ENCODE data around the gene COL4A6. TPM values are rescaled to one million over a fixed set of nuclear protein-coding genes. Genes with fewer than 3 reads are reported as not detected.

COL4A6 gene
- total and polyA plus RNA-seq, 2 of the 8 experiments (the other 6 are each of a cell fraction or from before 2014, with no cell fraction given) = 5.9 to 11.8 TPM

DNA sequence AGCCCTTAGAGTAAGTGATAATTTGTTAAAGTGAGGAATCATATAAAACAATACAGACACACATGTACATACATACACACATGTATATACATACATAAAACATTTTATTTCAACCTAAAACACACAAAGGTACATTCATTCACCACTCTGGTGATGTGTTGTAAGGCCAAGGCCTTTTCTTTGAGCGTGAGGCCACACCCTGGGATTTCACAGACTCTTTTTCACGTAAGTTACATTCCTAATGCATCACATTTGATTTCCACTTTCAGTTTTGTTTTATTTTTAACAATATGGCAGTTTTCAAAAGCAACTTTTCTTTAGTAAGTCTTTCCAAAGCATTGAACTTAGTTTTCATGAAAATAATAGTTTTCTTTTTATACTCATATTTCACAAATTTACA lies 170.7 kb downstream of the COL4A6 start:
- Histone ChIP-seq H3K4me1 (replicated peaks in 1 of 4; ENCODE audit: control insufficient read depth in 3 of 4, insufficient read depth in 4 of 4, low read length in 3 of 4) (no peaks in the 10 kb centered on the region), H3K56ac (replicated peaks; ENCODE audit: insufficient read length, low read depth, low read length) (no peak overlapping the region), H2BK120ac (replicated peaks; ENCODE audit: low read depth, low read length) (no peak overlapping the region), H4K5ac (ENCODE audit: insufficient read length, low read depth, low read length) (no peak overlapping the region), H3K4me2 (ENCODE audit: insufficient read depth in 1 of 2, low read depth in 2 of 2, low read length in 2 of 2) (no peak overlapping the region), H3K23me2 (ENCODE audit: low read depth, low read length) (no peaks in the 10 kb centered on the region), H3K36me3 (ENCODE audit: control insufficient read depth in 2 of 4, insufficient read depth in 4 of 4, low read length in 3 of 4) (no peaks in the 10 kb centered on the region), H2BK20ac (ENCODE audit: low read length) (no peak overlapping the region), H2BK12ac (ENCODE audit: low read depth, low read length) (no peak overlapping the region), H3K23ac (ENCODE audit: insufficient read length) (no peak overlapping the region), H2AFZ (ENCODE audit: low read length) (no peak overlapping the region), H3K79me1 (ENCODE audit: low read depth, low read length) (no peaks in the 10 kb centered on the region), H2AK5ac (ENCODE audit: low read depth, low read length) (no peak overlapping the region), H3K4ac (replicated peaks; ENCODE audit: insufficient read length, low read depth, low read length) (no peak overlapping the region), H2BK15ac (ENCODE audit: low read length) (no peak overlapping the region), H3K9me3 (ENCODE audit: insufficient read depth in 2 of 2, low read depth in 1 of 2, low read length in 1 of 2) (no peaks in the 10 kb centered on the region), H3K18ac (ENCODE audit: extremely low read depth, low read length) (no peak overlapping the region), H2BK5ac (ENCODE audit: low read depth, low read length) (no peak overlapping the region), H4K91ac (replicated peaks; ENCODE audit: insufficient read length, low read length) (no peak overlapping the region), H4K20me1 (replicated peaks in 1 of 2; ENCODE audit: control insufficient read depth in 1 of 2, insufficient read depth in 2 of 2, low read length in 2 of 2) (no peaks in the 10 kb centered on the region), H3K27ac (ENCODE audit: low read depth, low read length) (no peak overlapping the region), H3K79me2 (ENCODE audit: control insufficient read depth in 1 of 2, insufficient read depth in 2 of 2, low read length in 2 of 2) (no peaks in the 10 kb centered on the region), H4K8ac (ENCODE audit: extremely low read depth, insufficient read depth, low read length) (no peak overlapping the region), H3K9ac (replicated peaks in 1 of 4; ENCODE audit: extremely low read depth in 1 of 4, low read depth in 3 of 4, low read length in 3 of 4) (no peak overlapping the region), H3K27me3 (replicated peaks in 1 of 4; ENCODE audit: control insufficient read depth in 3 of 4, extremely low read depth in 1 of 4, insufficient read depth in 3 of 4, low read length in 3 of 4) (no peaks in the 10 kb centered on the region), H3K4me3 (ENCODE audit: extremely low read depth in 1 of 4, insufficient read depth in 2 of 4, low read depth in 3 of 4, low read length in 4 of 4) (no peak overlapping the region), H3K14ac (ENCODE audit: insufficient read length) (no peak overlapping the region)
- 39% methylated on average over 2 of the region's 2 CpGs; no CpG with 5 or more reads in 1 of the 2 experiments for WGBS, 2 experiments (ENCODE audit: extremely low coverage in 1 of 2, insufficient coverage in 1 of 2, insufficient read length in 1 of 2, insufficient replicate concordance in 2 of 2, low coverage in 1 of 2, low lambda C conversion rate in 2 of 2, missing lambda C conversion rate in 1 of 2)
- POLR2A ChIA-PET (ENCODE audit: partially characterized antibody) = no interaction called here
- CTCF ChIA-PET (ENCODE audit: partially characterized antibody) = interaction anchor here (0.8 to 1.3 kb wide), 2 partner anchors 21 to 37 kb away, joined by 3 read pairs; no protein-coding TSS in a partner anchor
- DNase-seq (ENCODE audit: low read depth in 1 of 2, low spot score in 2 of 2) (no peak), FAIRE-seq (no peak)
- TF ChIP-seq, protein P1, sequence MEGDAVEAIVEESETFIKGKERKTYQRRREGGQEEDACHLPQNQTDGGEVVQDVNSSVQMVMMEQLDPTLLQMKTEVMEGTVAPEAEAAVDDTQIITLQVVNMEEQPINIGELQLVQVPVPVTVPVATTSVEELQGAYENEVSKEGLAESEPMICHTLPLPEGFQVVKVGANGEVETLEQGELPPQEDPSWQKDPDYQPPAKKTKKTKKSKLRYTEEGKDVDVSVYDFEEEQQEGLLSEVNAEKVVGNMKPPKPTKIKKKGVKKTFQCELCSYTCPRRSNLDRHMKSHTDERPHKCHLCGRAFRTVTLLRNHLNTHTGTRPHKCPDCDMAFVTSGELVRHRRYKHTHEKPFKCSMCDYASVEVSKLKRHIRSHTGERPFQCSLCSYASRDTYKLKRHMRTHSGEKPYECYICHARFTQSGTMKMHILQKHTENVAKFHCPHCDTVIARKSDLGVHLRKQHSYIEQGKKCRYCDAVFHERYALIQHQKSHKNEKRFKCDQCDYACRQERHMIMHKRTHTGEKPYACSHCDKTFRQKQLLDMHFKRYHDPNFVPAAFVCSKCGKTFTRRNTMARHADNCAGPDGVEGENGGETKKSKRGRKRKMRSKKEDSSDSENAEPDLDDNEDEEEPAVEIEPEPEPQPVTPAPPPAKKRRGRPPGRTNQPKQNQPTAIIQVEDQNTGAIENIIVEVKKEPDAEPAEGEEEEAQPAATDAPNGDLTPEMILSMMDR (IDR thresholded peaks at IDR 0.05; ENCODE audit: control extremely low read depth in 1 of 3, insufficient read depth in 1 of 3, low read depth in 1 of 3, low read length in 3 of 3) = no peak
- TF ChIP-seq BRCA1 (IDR thresholded peaks at IDR 0.05; ENCODE audit: low read depth, low read length) = no peak
- no peak for TF ChIP-seq POLR2AphosphoS5 (IDR thresholded peaks at IDR 0.05; ENCODE audit: low read depth, low read length)
- TF ChIP-seq HDAC6 (IDR thresholded peaks at IDR 0.05; ENCODE audit: low read depth, low read length) = no peak
- no peak for TF ChIP-seq PHF8 (conservative IDR thresholded peaks at IDR 0.05; ENCODE audit: low read depth, low read length)
- no peak for TF ChIP-seq ZNF274 (IDR thresholded peaks at IDR 0.05; ENCODE audit: borderline replicate concordance, extremely low read depth, low read length)
- no peak for TF ChIP-seq JUN (IDR thresholded peaks at IDR 0.05; ENCODE audit: low read depth, low read length)
- TF ChIP-seq RBBP5 (IDR thresholded peaks at IDR 0.05; ENCODE audit: borderline replicate concordance, low read depth, low read length) = no peak
- TF ChIP-seq GTF2F1 (IDR thresholded peaks at IDR 0.05; ENCODE audit: borderline replicate concordance, low read depth, low read length) = no peak

Data from H1 (cell line).